ENCODE results near the gene COPS4.

GRCh38 chr4:83013420-83013867 lies 21.5 kb upstream of the COPS4 start:
- no peak for TF ChIP-seq CTCF (conservative IDR thresholded peaks at IDR 0.05)
- TF ChIP-seq EZH2 (IDR thresholded peaks at IDR 0.05; ENCODE audit: low read depth), result no peak
